HEK293 (cell line): ENCODE data around the gene EREG.
A peak's percentile ranks its signal among the peaks of the same experiment; 100 is the strongest.

Experiments
- CTCF ChIA-PET: fragments of 350-600 bp; formaldehyde crosslinking; extraction: SDS; loops from one replicate; lab custom pipeline; 2021; ENCODE audit warnings: antibody characterized with exemption; lab: Yijun Ruan, JAX
- POLR2A ChIA-PET: fragments of 300-600 bp; formaldehyde crosslinking; extraction: SDS; loops from one replicate; lab custom pipeline; 2020; ENCODE audit warnings: antibody characterized with exemption, inconsistent platforms; lab: Yijun Ruan, JAX
- H3K27ac ChIP-seq: fragments of 200-500 bp; sonication (Bioruptor generic); 2 replicates; pipeline ENCODE4 v1.5.1; 2014; ENCODE audit warnings: low read depth, low read length, control low read depth, inconsistent platforms; ENCODE audit errors: extremely low read depth
- H3K36me3 ChIP-seq, 2 experiments: fragments of 200-500 bp in 1 of 2; sonication (Bioruptor generic) in 1 of 2; 1 replicate in 1 of 2; 2 replicates in 1 of 2; pipeline ENCODE4 v1.5.1; 2014 to 2017; ENCODE audit warnings: inconsistent platforms in 2 of 2, low read length in 2 of 2; ENCODE audit not compliant: control insufficient read depth in 2 of 2, insufficient read depth in 1 of 2
- H3K4me1 ChIP-seq: fragments of 200-500 bp; sonication (Bioruptor generic); 2 replicates; pipeline ENCODE4 v1.5.1; 2014; ENCODE audit warnings: mild to moderate bottlenecking, low read length, inconsistent platforms; ENCODE audit not compliant: control insufficient read depth, insufficient read depth
- H3K4me3 ChIP-seq: 2 replicates; pipeline ENCODE4 v1.5.1; 2011; ENCODE audit warnings: low read depth, mild to moderate bottlenecking, control low read depth, low read length, moderate library complexity
- H3K9me3 ChIP-seq: fragments of 200-500 bp; sonication (Bioruptor generic); 2 replicates; pipeline ENCODE4 v1.5.1; 2014; ENCODE audit warnings: low read depth, low read length, inconsistent platforms; ENCODE audit not compliant: control insufficient read depth, insufficient read depth
- FEZF1 ChIP-seq: fragments of 450-650 bp; formaldehyde crosslinking; IDR thresholded peaks from 2 replicates; pipeline ENCODE4 v1.5.1; 2016; ENCODE audit warnings: missing biosample characterization, missing genetic modification characterization
- GLI2 ChIP-seq: fragments of 450-650 bp; formaldehyde crosslinking; IDR thresholded peaks from 2 replicates; pipeline ENCODE4; 2017; ENCODE audit warnings: missing biosample characterization, missing genetic modification characterization, low read depth, borderline replicate concordance
- MYNN ChIP-seq: fragments of 450-650 bp; formaldehyde crosslinking; IDR thresholded peaks from 2 replicates; pipeline ENCODE4 v1.5.1; 2016; ENCODE audit warnings: missing biosample characterization, missing genetic modification characterization, borderline replicate concordance
- REPIN1 ChIP-seq: fragments of 450-650 bp; formaldehyde crosslinking; IDR thresholded peaks from 2 replicates; pipeline ENCODE4 v1.5.1; 2017; ENCODE audit warnings: missing biosample characterization, missing genetic modification characterization, low read depth
- YY1 ChIP-seq: fragments of 450-650 bp; formaldehyde crosslinking; IDR thresholded peaks from 2 replicates; pipeline ENCODE4 v1.5.1; 2018; ENCODE audit warnings: missing biosample characterization, missing genetic modification characterization
- ZBTB17 ChIP-seq: fragments of 450-650 bp; formaldehyde crosslinking; IDR thresholded peaks from 2 replicates; pipeline ENCODE4 v1.5.1; 2016; ENCODE audit warnings: missing biosample characterization, missing genetic modification characterization
- ZBTB20 ChIP-seq: fragments of 450-650 bp; formaldehyde crosslinking; IDR thresholded peaks from 2 replicates; pipeline ENCODE4 v1.5.1; 2016; ENCODE audit warnings: missing biosample characterization, missing genetic modification characterization
- ZBTB21 ChIP-seq: fragments of 450-650 bp; formaldehyde crosslinking; IDR thresholded peaks from 2 replicates; pipeline ENCODE4 v1.5.1; 2017; ENCODE audit warnings: missing biosample characterization, missing genetic modification characterization
- ZBTB26 ChIP-seq: fragments of 450-650 bp; formaldehyde crosslinking; optimal IDR thresholded peaks from 2 replicates; pipeline ENCODE3; 2016; ENCODE audit warnings: missing biosample characterization, mild to moderate bottlenecking, missing genetic modification characterization
- ZBTB48 ChIP-seq: fragments of 450-650 bp; formaldehyde crosslinking; IDR thresholded peaks from 2 replicates; pipeline ENCODE4 v1.5.1; 2016; ENCODE audit warnings: missing biosample characterization, missing genetic modification characterization
- ZBTB8A ChIP-seq: fragments of 450-650 bp; formaldehyde crosslinking; IDR thresholded peaks from 2 replicates; pipeline ENCODE4 v1.5.1; 2016; ENCODE audit warnings: missing biosample characterization, missing genetic modification characterization
- ZNF10 ChIP-seq: fragments of 450-650 bp; formaldehyde crosslinking; IDR thresholded peaks from 2 replicates; pipeline ENCODE4 v1.5.1; 2017; ENCODE audit warnings: missing biosample characterization, missing genetic modification characterization
- ZNF140 ChIP-seq: fragments of 450-650 bp; formaldehyde crosslinking; IDR thresholded peaks from 2 replicates; pipeline ENCODE4 v1.5.1; 2016; ENCODE audit warnings: missing biosample characterization, missing genetic modification characterization
- ZNF146 ChIP-seq: fragments of 450-650 bp; formaldehyde crosslinking; IDR thresholded peaks from 2 replicates; pipeline ENCODE4 v1.5.1; 2016; ENCODE audit warnings: missing biosample characterization, missing genetic modification characterization
- ZNF19 ChIP-seq: fragments of 450-650 bp; formaldehyde crosslinking; IDR thresholded peaks from 2 replicates; pipeline ENCODE4; 2016; ENCODE audit warnings: missing biosample characterization, missing genetic modification characterization, low read depth
- ZNF2 ChIP-seq: fragments of 450-650 bp; formaldehyde crosslinking; IDR thresholded peaks from 2 replicates; pipeline ENCODE4 v1.5.1; 2016; ENCODE audit warnings: missing biosample characterization, missing genetic modification characterization
- ZNF292 ChIP-seq: fragments of 450-650 bp; formaldehyde crosslinking; IDR thresholded peaks from 2 replicates; pipeline ENCODE4 v1.5.1; 2016; ENCODE audit warnings: low read depth, missing biosample characterization, missing genetic modification characterization, borderline replicate concordance
- ZNF521 ChIP-seq: fragments of 450-650 bp; formaldehyde crosslinking; IDR thresholded peaks from 2 replicates; pipeline ENCODE4 v1.5.1; 2017; ENCODE audit warnings: missing biosample characterization, mild to moderate bottlenecking, missing genetic modification characterization
- ZNF549 ChIP-seq: fragments of 450-650 bp; IDR thresholded peaks from 2 replicates; pipeline ENCODE4 v1.5.1; 2018; ENCODE audit warnings: missing biosample characterization, missing genetic modification characterization, mild to moderate bottlenecking, inconsistent platforms, moderate library complexity
- ZNF558 ChIP-seq: fragments of 450-650 bp; formaldehyde crosslinking; IDR thresholded peaks from 2 replicates; pipeline ENCODE4 v1.5.1; 2016; ENCODE audit warnings: missing biosample characterization, missing genetic modification characterization
- ZNF571 ChIP-seq: fragments of 450-650 bp; formaldehyde crosslinking; IDR thresholded peaks from 2 replicates; pipeline ENCODE4 v1.5.0; 2017; ENCODE audit warnings: missing biosample characterization, missing genetic modification characterization
- ZNF600 ChIP-seq: fragments of 450-650 bp; formaldehyde crosslinking; IDR thresholded peaks from 2 replicates; pipeline ENCODE4 v1.5.1; 2016; ENCODE audit warnings: missing biosample characterization, missing genetic modification characterization
- ZNF623 ChIP-seq: fragments of 450-650 bp; formaldehyde crosslinking; IDR thresholded peaks from 2 replicates; pipeline ENCODE4 v1.5.1; 2016; ENCODE audit warnings: missing biosample characterization, missing genetic modification characterization
- ZNF629 ChIP-seq: fragments of 450-650 bp; formaldehyde crosslinking; IDR thresholded peaks from 2 replicates; pipeline ENCODE4 v1.5.1; 2017; ENCODE audit warnings: missing biosample characterization, missing genetic modification characterization
- ZNF837 ChIP-seq: fragments of 450-650 bp; formaldehyde crosslinking; IDR thresholded peaks from 2 replicates; pipeline ENCODE4 v1.5.1; 2016; ENCODE audit warnings: missing biosample characterization, missing genetic modification characterization
- TF ChIP-seq, protein P1 (sequence below): fragments of 450-650 bp; formaldehyde crosslinking; IDR thresholded peaks from 2 replicates; pipeline ENCODE4 v1.5.1; 2016; ENCODE audit warnings: missing biosample characterization, missing genetic modification characterization
- TF ChIP-seq, protein P2 (sequence below): fragments of 450-650 bp; formaldehyde crosslinking; conservative IDR thresholded peaks from 2 replicates; pipeline ENCODE4 v1.5.1; 2016; ENCODE audit warnings: low read depth, missing biosample characterization, missing genetic modification characterization
- TF ChIP-seq, protein P3 (sequence below): fragments of 450-650 bp; formaldehyde crosslinking; IDR thresholded peaks from 2 replicates; pipeline ENCODE4 v1.5.1; 2017; ENCODE audit warnings: missing biosample characterization, missing genetic modification characterization

The EREG gene

GRCh38 chr4:74364652-74365491 is at the start of gene EREG:
EREG (plus strand) TSS chr4:74365145; CDS start chr4:74365309, 164 bp downstream.
- H3K4me3 ChIP-seq: peak within 1 kb of the TSS; percentile 29
- POLR2A ChIA-PET: no interaction called here
- TF ChIP-seq ZBTB21: no peak
- TF ChIP-seq ZNF292 (tag by site-specific recombination): no peak
- TF ChIP-seq ZNF10: no peak
- TF ChIP-seq ZBTB8A (tag by site-specific recombination): 0 out of 2 replicates have a peak, but pooled peaks have one; percentile 25
- no peak for TF ChIP-seq GLI2 (tag by site-specific recombination)
- no peak for TF ChIP-seq ZBTB48 (tag by site-specific recombination)
- no peak for TF ChIP-seq ZNF2
- TF ChIP-seq YY1 (tag by site-specific recombination): no peak
- no peak for TF ChIP-seq ZNF146 (tag by site-specific recombination)
- TF ChIP-seq ZNF571 (tag by site-specific recombination): no peak
- peak; percentile 20; the same call in 1 of the 2 replicates for TF ChIP-seq ZNF600 (tag by site-specific recombination)
- TF ChIP-seq ZBTB17 (tag by site-specific recombination): 0 out of 2 replicates have a peak, but pooled peaks have one; percentile 21
- no peak for TF ChIP-seq ZNF549
- TF ChIP-seq ZNF521 (tag by site-specific recombination): no peak
- TF ChIP-seq, protein P1, sequence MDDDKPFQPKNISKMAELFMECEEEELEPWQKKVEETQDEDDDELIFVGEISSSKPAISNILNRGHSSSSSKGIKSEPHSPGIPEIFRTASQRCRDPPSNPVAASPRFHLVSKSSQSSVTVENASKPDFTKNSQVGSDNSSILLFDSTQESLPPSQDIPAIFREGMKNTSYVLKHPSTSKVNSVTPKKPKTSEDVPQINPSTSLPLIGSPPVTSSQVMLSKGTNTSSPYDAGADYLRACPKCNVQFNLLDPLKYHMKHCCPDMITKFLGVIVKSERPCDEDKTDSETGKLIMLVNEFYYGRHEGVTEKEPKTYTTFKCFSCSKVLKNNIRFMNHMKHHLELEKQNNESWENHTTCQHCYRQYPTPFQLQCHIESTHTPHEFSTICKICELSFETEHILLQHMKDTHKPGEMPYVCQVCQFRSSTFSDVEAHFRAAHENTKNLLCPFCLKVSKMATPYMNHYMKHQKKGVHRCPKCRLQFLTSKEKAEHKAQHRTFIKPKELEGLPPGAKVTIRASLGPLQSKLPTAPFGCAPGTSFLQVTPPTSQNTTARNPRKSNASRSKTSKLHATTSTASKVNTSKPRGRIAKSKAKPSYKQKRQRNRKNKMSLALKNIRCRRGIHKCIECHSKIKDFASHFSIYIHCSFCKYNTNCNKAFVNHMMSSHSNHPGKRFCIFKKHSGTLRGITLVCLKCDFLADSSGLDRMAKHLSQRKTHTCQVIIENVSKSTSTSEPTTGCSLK (tag by site-specific recombination): no peak
- TF ChIP-seq ZNF837 (tag by site-specific recombination): no peak
- no peak for TF ChIP-seq MYNN (tag by site-specific recombination)
- TF ChIP-seq ZNF629 (tag by site-specific recombination): no peak
- TF ChIP-seq ZNF140 (tag by site-specific recombination): no peak
- no peak for TF ChIP-seq ZNF19 (tag by site-specific recombination)
- no peak for TF ChIP-seq ZNF558 (tag by site-specific recombination)
- TF ChIP-seq, protein P2, sequence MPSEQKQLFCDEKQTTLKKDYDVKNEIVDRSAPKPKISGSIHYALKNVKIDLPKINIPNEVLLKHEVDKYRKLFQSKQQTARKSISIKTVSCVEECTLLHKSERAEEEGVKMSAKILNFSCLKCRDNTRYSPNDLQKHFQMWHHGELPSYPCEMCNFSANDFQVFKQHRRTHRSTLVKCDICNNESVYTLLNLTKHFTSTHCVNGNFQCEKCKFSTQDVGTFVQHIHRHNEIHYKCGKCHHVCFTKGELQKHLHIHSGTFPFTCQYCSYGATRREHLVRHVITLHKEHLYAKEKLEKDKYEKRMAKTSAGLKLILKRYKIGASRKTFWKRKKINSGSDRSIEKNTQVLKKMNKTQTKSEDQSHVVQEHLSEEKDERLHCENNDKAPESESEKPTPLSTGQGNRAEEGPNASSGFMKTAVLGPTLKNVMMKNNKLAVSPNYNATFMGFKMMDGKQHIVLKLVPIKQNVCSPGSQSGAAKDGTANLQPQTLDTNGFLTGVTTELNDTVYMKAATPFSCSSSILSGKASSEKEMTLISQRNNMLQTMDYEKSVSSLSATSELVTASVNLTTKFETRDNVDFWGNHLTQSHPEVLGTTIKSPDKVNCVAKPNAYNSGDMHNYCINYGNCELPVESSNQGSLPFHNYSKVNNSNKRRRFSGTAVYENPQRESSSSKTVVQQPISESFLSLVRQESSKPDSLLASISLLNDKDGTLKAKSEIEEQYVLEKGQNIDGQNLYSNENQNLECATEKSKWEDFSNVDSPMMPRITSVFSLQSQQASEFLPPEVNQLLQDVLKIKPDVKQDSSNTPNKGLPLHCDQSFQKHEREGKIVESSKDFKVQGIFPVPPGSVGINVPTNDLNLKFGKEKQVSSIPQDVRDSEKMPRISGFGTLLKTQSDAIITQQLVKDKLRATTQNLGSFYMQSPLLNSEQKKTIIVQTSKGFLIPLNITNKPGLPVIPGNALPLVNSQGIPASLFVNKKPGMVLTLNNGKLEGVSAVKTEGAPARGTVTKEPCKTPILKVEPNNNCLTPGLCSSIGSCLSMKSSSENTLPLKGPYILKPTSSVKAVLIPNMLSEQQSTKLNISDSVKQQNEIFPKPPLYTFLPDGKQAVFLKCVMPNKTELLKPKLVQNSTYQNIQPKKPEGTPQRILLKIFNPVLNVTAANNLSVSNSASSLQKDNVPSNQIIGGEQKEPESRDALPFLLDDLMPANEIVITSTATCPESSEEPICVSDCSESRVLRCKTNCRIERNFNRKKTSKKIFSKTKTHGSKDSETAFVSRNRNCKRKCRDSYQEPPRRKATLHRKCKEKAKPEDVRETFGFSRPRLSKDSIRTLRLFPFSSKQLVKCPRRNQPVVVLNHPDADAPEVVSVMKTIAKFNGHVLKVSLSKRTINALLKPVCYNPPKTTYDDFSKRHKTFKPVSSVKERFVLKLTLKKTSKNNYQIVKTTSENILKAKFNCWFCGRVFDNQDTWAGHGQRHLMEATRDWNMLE (tag by site-specific recombination): no peak
- TF ChIP-seq REPIN1 (tag by site-specific recombination): no peak
- peak; percentile 32; the same call in 1 of the 2 replicates for TF ChIP-seq ZBTB20 (tag by site-specific recombination)
- TF ChIP-seq FEZF1 (tag by site-specific recombination): no peak
- peak; percentile 57 for TF ChIP-seq ZBTB26 (tag by site-specific recombination)
- no peak for TF ChIP-seq ZNF623
- TF ChIP-seq, protein P3, sequence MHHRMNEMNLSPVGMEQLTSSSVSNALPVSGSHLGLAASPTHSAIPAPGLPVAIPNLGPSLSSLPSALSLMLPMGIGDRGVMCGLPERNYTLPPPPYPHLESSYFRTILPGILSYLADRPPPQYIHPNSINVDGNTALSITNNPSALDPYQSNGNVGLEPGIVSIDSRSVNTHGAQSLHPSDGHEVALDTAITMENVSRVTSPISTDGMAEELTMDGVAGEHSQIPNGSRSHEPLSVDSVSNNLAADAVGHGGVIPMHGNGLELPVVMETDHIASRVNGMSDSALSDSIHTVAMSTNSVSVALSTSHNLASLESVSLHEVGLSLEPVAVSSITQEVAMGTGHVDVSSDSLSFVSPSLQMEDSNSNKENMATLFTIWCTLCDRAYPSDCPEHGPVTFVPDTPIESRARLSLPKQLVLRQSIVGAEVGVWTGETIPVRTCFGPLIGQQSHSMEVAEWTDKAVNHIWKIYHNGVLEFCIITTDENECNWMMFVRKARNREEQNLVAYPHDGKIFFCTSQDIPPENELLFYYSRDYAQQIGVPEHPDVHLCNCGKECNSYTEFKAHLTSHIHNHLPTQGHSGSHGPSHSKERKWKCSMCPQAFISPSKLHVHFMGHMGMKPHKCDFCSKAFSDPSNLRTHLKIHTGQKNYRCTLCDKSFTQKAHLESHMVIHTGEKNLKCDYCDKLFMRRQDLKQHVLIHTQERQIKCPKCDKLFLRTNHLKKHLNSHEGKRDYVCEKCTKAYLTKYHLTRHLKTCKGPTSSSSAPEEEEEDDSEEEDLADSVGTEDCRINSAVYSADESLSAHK (tag by site-specific recombination): no peak

More at GRCh38 chr4:74364652-74365491, at the start of gene EREG:
- CTCF ChIA-PET: no interaction called here
- H3K9me3 ChIP-seq: no peaks in the 10 kb centered on the region
- no peaks in the 10 kb centered on the region for H3K36me3 ChIP-seq
- H3K4me1 ChIP-seq: no peaks in the 10 kb centered on the region
- no peak within 1 kb of the TSS for H3K27ac ChIP-seq
